ENCODE measurements around the gene MICOS13. TPM values are rescaled to one million over a fixed set of nuclear protein-coding genes. Genes with fewer than 3 reads are reported as not detected.
"Not testable (repeated sequence)": the region's sequence is repeated elsewhere in the genome, so short reads cannot be mapped to it uniquely, and the experiment has no call there.

MICOS13 gene
- total RNA-seq, 1 donor from 2014 or later, result 23.6 TPM

- H3K27me3 Mint-ChIP-seq (ENCODE audit: unreplicated experiment), result peaks cover 3% of the 10 kb centered on the region
- H3K9me3 Mint-ChIP-seq (ENCODE audit: unreplicated experiment), result no peaks in the 10 kb centered on the region
- no peak overlapping the region for H3K27ac Mint-ChIP-seq (ENCODE audit: unreplicated experiment)
- no peak overlapping the region for H3K4me3 Mint-ChIP-seq (ENCODE audit: unreplicated experiment)
- DNase-seq (ENCODE audit: low spot score), result no peak
- H3K4me1 Mint-ChIP-seq (ENCODE audit: unreplicated experiment), result no peaks in the 10 kb centered on the region
- H3K36me3 Mint-ChIP-seq (ENCODE audit: low read depth, unreplicated experiment), result peaks cover 24% of the 10 kb centered on the region
- TF ChIP-seq CTCF (IDR thresholded peaks at IDR 0.05; ENCODE audit: unreplicated experiment), result no peak
These were observed 25.2 kb upstream of the MICOS13 start for GRCh38 chr19:5705552-5705951.

- DNase-seq (ENCODE audit: low spot score), result no peak
- no peak for TF ChIP-seq CTCF (IDR thresholded peaks at IDR 0.05; ENCODE audit: unreplicated experiment)
- Mint-ChIP-seq H3K27me3 (ENCODE audit: unreplicated experiment) (peaks cover 4% of the 10 kb centered on the region), H3K9me3 (ENCODE audit: unreplicated experiment) (no peaks in the 10 kb centered on the region), H3K27ac (ENCODE audit: unreplicated experiment) (no peak overlapping the region), H3K4me3 (ENCODE audit: unreplicated experiment) (no peak overlapping the region), H3K36me3 (ENCODE audit: low read depth, unreplicated experiment) (peaks cover 26% of the 10 kb centered on the region), H3K4me1 (ENCODE audit: unreplicated experiment) (no peaks in the 10 kb centered on the region)
These were observed 23.8 kb upstream of the MICOS13 start for GRCh38 chr19:5703819-5704818.

GRCh38 chr19:5702053-5702410, 21.7 kb upstream of the MICOS13 start:
- H3K36me3 Mint-ChIP-seq (ENCODE audit: low read depth, unreplicated experiment), result peaks cover 28% of the 10 kb centered on the region
- not testable (repeated sequence) for H3K27ac Mint-ChIP-seq (ENCODE audit: unreplicated experiment); H3K4me1 Mint-ChIP-seq (ENCODE audit: unreplicated experiment); H3K9me3 Mint-ChIP-seq (ENCODE audit: unreplicated experiment); DNase-seq (ENCODE audit: low spot score); H3K4me3 Mint-ChIP-seq (ENCODE audit: unreplicated experiment); H3K27me3 Mint-ChIP-seq (ENCODE audit: unreplicated experiment)

GRCh38 chr19:5700455-5701092, 20.3 kb upstream of the MICOS13 start:
- H3K4me1 Mint-ChIP-seq (ENCODE audit: unreplicated experiment), result no peaks in the 10 kb centered on the region
- H3K9me3 Mint-ChIP-seq (ENCODE audit: unreplicated experiment), result no peaks in the 10 kb centered on the region
- peaks cover 4% of the 10 kb centered on the region for H3K27me3 Mint-ChIP-seq (ENCODE audit: unreplicated experiment)
- H3K27ac Mint-ChIP-seq (ENCODE audit: unreplicated experiment), result no peak overlapping the region
- no peak overlapping the region for H3K4me3 Mint-ChIP-seq (ENCODE audit: unreplicated experiment)
- peaks cover 21% of the 10 kb centered on the region for H3K36me3 Mint-ChIP-seq (ENCODE audit: low read depth, unreplicated experiment)
- no peak for TF ChIP-seq CTCF (IDR thresholded peaks at IDR 0.05; ENCODE audit: unreplicated experiment)
- DNase-seq (ENCODE audit: low spot score), result no peak

- H3K27ac Mint-ChIP-seq (ENCODE audit: unreplicated experiment), result no peak overlapping the region
- H3K9me3 Mint-ChIP-seq (ENCODE audit: unreplicated experiment), result no peaks in the 10 kb centered on the region
- H3K36me3 Mint-ChIP-seq (ENCODE audit: low read depth, unreplicated experiment), result peaks cover 21% of the 10 kb centered on the region
- DNase-seq (ENCODE audit: low spot score), result no peak
- peaks cover 6% of the 10 kb centered on the region for H3K27me3 Mint-ChIP-seq (ENCODE audit: unreplicated experiment)
- no peak overlapping the region for H3K4me3 Mint-ChIP-seq (ENCODE audit: unreplicated experiment)
- H3K4me1 Mint-ChIP-seq (ENCODE audit: unreplicated experiment), result no peaks in the 10 kb centered on the region
- no peak for TF ChIP-seq CTCF (IDR thresholded peaks at IDR 0.05; ENCODE audit: unreplicated experiment)
These were observed 18.5 kb upstream of the MICOS13 start for GRCh38 chr19:5698635-5699422.
